ENCODE results near the gene POLR3K. TPM values are rescaled to one million over a fixed set of nuclear protein-coding genes. Genes with fewer than 3 reads are reported as not detected.
A peak's percentile ranks its signal among the peaks of the same experiment; 100 is the strongest.

Gene POLR3K
- total and polyA plus RNA-seq, 8 donors = 9.6 to 13.4 (median 11.3) TPM

DNA sequence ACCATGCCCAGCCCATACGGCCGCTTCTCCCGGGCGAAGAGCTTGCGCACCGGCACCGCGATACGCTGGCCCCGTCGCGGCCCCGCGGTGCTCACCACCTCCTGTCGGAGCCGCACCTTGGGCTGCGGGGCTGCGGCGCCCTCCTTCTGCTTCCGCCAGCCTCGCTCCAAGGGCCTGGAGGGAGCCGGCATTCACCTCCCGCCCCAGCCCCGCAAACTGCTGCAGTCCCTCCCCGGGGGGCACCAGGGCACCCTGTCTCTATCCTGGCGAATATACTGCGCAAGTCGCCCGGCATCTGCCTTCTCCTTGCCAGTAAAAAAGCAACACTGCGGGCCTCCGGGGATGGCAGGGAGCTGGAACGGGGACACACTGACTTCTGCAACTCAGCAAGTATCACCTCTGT is 8.5 kb upstream of the POLR3K start:
- intact Hi-C loops (cut with DNase I) = no loop called here
- H3K9me3 ChIP-seq = no peaks in the 10 kb centered on the region
- TF ChIP-seq, protein P1, sequence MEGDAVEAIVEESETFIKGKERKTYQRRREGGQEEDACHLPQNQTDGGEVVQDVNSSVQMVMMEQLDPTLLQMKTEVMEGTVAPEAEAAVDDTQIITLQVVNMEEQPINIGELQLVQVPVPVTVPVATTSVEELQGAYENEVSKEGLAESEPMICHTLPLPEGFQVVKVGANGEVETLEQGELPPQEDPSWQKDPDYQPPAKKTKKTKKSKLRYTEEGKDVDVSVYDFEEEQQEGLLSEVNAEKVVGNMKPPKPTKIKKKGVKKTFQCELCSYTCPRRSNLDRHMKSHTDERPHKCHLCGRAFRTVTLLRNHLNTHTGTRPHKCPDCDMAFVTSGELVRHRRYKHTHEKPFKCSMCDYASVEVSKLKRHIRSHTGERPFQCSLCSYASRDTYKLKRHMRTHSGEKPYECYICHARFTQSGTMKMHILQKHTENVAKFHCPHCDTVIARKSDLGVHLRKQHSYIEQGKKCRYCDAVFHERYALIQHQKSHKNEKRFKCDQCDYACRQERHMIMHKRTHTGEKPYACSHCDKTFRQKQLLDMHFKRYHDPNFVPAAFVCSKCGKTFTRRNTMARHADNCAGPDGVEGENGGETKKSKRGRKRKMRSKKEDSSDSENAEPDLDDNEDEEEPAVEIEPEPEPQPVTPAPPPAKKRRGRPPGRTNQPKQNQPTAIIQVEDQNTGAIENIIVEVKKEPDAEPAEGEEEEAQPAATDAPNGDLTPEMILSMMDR (IDR thresholded peaks at IDR 0.05) = no peak
- H3K4me1 ChIP-seq = peaks cover 5 to 16% of the 10 kb centered on the region in 2 donors
- peaks cover 0 to 79% of the 10 kb centered on the region in 2 donors for H3K36me3 ChIP-seq
- H3K27ac ChIP-seq = no peak overlapping the region
- H3K27me3 ChIP-seq = no peaks in the 10 kb centered on the region
- ATAC-seq = no peak
- H3K4me3 ChIP-seq = no peak overlapping the region
- peak in 1 of 4 donors; percentile 68 for DNase-seq

DNA sequence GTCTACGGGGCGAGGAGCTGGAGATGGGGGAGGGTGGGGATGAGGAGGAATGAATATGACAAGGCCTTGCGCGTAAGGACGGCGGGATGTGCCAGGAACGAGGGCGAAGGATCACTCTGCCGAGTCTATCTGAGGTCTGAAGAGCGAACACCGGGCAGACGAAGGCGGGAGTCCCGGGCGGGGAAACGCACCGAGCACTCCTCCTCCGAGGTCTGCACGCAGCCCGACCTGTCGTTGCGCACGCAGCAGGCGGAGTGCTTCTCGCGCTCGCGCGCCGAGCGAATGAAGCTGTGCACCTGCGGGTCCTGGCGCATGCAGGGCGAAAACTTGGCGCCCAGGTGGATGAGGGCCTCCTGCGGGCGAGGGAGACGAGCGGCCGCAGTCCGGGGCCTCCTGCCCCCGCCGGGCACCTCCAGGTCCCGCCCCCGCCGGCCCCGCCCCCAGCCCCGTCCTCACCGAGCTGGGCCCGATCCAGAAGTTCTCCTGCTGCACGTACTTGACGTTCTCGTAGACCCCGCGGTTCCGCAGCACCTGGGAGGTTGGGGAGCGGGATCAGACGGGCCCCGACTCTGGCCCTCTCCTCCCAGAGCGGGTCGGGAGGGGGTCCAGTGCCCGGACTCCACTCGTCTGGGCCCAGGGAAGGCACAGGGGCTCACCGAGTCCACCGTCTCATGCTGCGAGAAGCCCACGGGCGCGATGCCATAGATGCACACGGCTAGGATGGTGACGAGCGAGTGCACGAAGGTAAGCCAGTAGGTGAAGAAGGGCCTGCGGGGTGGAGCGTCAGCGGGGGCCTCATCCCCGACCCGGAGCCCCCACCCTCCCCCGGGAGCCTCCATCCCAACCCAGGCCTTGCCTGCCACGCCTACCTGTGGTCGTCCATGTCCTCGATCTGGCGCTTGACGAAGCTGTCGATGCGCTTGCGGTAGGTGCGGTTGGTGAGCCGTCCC is 7.8 kb upstream of the POLR3K start:
- TF ChIP-seq, protein P1 (IDR thresholded peaks at IDR 0.05) = no peak
- peak in 1 of 4 donors; percentile 69 for DNase-seq
- peaks cover 4 to 11% of the 10 kb centered on the region in 2 donors for H3K4me1 ChIP-seq
- no peak overlapping the region for H3K27ac ChIP-seq
- peaks cover 0 to 86% of the 10 kb centered on the region in 2 donors for H3K36me3 ChIP-seq
- intact Hi-C loops (cut with DNase I) = no loop called here
- no peaks in the 10 kb centered on the region for H3K27me3 ChIP-seq
- no peak for ATAC-seq
- no peaks in the 10 kb centered on the region for H3K9me3 ChIP-seq
- H3K4me3 ChIP-seq = no peak overlapping the region

DNA sequence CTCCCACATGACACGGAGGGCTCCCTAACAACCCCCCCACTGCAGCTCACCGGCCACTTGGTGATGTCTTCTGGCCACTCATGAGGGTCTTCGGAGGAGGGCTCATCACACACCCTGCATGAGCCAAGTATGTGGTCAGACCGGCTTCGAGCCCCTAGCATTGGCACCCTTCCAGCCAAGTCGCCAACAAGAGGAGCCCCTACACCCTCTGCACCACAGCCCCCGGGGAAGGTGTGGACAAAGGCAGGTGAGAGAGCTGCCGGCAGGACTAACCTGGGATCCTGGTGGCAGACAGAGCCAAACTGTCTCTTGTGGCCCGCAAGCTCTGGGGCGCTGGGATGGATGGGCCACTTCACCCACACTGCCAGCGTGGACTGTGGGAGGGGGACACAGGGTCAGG is 6.8 kb upstream of the POLR3K start:
- Histone ChIP-seq H3K27ac (no peak overlapping the region), H3K4me3 (no peak overlapping the region), H3K27me3 (no peaks in the 10 kb centered on the region), H3K4me1 (peaks cover 0 to under 1% of the 10 kb centered on the region in 2 donors), H3K36me3 (peaks cover 0 to 94% of the 10 kb centered on the region in 2 donors), H3K9me3 (no peaks in the 10 kb centered on the region)
- TF ChIP-seq, protein P1 (IDR thresholded peaks at IDR 0.05) = no peak
- intact Hi-C loops (cut with DNase I) = no loop called here
- peak in 1 of 4 donors; percentile 53 for DNase-seq
- no peak for ATAC-seq

DNA sequence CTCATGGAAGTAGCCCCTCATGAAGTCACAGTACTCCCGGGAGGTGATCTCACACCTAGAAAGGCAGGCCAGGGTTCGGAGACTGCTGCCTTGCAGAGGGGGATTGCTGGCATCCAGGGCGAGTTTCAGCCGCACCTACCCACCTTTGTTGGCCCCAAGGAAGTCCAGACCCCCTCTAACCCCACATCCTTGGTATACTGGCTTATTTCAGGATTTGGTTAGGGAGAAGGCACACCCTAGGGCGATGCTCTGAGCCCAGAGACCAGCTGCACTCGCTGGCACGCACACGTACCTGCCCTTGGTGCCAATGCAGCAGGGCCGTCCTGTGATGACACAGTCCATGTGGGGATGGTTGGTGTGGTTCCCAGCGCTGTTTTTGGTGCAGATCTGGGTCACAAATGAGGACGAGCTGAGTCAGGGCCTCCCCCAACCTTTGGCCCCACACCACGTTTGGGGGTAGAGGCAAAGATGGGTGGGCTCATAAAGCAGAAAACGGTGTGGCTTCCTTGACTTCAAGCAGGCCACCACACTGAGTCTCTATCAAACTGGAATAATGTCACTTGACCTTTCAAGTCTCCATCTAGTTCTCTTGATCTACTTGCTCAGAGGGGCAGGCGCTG is 6.1 kb upstream of the POLR3K start:
- intact Hi-C loops (cut with DNase I) = no loop called here
- peak in 1 of 4 donors; percentile 50 for DNase-seq
- no peaks in the 10 kb centered on the region for H3K9me3 ChIP-seq
- TF ChIP-seq, protein P1 (IDR thresholded peaks at IDR 0.05) = no peak
- H3K27me3 ChIP-seq = no peaks in the 10 kb centered on the region
- no peak for ATAC-seq
- H3K4me3 ChIP-seq = no peak overlapping the region
- H3K4me1 ChIP-seq = peaks cover 0 to 3% of the 10 kb centered on the region in 2 donors
- H3K27ac ChIP-seq = no peak overlapping the region
- peaks cover 0 to 92% of the 10 kb centered on the region in 2 donors for H3K36me3 ChIP-seq

Data from left lung (tissue), 10 donors.